T-helper 9 cell (primary cell): Measurements from ENCODE around the gene MAX.
"Not testable (repeated sequence)": the region's sequence is repeated elsewhere in the genome, so short reads cannot be mapped to it uniquely, and the experiment has no call there.

ENCODE experiments used
- DNase-seq: peaks from one replicate; pipeline ENCODE4 v3.0.0-alpha.2; 2020

The MAX gene

DNA sequence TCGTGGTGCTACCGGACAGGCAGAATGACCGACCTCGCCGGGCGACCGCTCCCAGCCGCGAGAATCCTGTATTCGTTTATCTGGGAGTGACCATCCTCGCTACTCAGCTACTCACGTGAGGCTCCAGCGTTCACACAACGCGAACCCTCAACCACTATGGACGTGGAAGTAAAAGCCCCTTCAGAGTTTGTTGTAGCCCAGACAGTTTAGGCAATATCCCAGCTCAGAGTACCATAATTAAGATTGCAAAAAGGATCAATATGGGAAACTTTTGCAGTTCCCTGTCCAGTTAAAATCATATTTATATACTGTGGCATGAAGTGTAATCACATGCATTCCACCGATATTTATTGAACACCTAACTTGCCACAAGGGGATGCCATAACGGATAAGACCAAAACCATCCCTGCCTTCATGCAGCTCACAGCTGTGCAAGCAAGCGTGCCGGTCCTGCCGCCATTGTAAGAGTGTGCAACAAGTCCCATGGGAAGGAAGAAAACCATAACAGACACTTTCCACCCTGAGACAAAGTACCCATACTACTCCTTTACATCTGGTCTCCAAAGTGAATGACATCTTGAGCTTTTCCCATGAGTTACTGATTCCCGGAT, 938 bp upstream of the MAX start:
- no peak for DNase-seq

GRCh38 chr14:65101631-65102440, 481 bp downstream of the MAX start:
- peak; percentile 46 for DNase-seq

DNA sequence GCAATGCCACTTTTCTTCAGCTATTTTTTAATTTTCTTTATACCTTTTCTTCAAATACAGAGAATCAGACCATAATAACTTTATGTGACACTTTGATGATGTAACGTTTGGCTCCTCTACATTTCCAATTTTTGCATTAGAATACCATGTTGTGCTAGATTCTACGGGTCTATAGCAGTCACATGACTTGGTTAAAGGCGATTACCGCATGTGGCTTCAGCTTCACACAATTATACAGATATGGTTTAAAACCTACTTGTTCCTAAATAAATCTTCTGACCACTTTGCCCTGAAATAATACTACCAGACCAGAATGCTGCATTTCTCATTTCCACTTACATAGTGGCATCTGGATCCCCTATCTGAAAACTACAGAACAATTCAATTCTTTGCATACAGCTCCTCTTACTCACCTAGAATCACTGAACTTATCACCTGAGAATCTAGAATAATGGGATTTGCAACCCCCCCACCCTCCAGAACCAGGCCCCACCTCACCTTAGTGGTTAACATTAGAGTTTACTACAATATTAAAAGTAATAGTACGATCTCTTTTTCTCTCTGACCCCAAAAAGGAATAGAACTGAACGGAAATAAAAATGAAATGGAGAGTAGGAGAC, 1.3 kb downstream of the MAX start:
- no peak for DNase-seq

DNA sequence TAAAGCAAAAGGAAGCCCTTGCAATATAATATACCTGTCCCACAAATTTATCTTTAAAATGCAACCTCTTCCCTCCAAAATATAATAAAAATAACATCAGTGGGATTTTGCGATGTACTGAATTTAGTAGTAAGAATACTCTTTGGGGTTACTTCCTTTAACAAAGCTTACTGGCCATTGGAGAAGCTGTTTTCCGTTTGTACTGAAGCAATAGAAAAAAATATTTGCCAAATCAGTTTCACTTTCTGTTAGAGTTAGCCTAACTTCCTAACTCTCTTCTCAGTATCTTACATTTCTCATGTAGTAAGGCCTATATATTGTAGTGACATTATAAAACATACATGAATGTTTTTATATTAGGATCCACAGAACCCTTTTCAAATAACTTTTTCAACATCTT, 3.7 kb downstream of the MAX start:
- DNase-seq, result no peak

- DNase-seq, result no peak
Measured at GRCh38 chr14:65096323-65097089, 5.8 kb downstream of the MAX start.

GRCh38 chr14:65095633-65096205, 6.6 kb downstream of the MAX start:
- DNase-seq, result no peak

DNA sequence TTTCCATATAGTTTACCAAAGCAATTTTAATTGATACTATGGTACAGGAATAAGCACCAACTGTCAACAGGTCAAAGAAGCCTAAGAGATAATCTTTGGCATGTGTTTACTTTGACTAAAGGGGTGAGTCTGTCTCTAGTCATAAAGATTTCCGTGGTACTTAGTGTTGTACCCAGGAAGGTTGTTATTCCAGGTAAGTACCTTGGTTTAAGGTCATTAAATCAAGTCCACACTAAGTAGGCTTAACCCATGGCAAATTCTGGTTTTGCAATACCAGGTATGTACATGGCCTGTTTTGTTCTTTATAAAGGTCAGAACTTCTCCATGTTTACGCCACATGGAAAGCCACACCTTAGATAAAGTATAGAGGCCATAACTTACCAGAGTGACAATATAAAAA, 10.0 kb downstream of the MAX start:
- no peak for DNase-seq

- DNase-seq, result not testable (repeated sequence)
Measured at GRCh38 chr14:65087835-65088234, 14.5 kb downstream of the MAX start.

GRCh38 chr14:65086686-65087085, 15.6 kb downstream of the MAX start:
- DNase-seq, result not testable (repeated sequence)

GRCh38 chr14:65084554-65085505, 17.5 kb downstream of the MAX start:
- no peak for DNase-seq

DNA sequence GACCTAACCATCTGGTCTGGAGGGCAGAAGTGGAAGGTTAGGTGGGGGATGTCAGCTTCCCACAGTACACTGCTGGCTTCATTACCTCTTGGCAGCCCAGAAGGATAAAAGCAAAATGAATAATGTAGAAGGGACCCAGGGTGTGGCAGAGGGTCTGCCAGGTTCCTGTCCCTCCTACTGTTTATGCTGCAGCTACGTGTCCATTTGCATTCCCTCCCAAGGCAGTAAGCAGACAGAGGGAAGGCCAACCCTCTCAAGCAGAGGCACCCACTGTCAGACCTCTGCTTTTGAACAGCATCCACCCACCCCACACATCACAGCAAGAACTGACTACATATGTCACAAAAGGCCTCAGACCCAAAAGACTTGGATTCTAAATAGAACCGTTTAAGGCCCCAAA, 19.4 kb downstream of the MAX start:
- no peak for DNase-seq

DNA sequence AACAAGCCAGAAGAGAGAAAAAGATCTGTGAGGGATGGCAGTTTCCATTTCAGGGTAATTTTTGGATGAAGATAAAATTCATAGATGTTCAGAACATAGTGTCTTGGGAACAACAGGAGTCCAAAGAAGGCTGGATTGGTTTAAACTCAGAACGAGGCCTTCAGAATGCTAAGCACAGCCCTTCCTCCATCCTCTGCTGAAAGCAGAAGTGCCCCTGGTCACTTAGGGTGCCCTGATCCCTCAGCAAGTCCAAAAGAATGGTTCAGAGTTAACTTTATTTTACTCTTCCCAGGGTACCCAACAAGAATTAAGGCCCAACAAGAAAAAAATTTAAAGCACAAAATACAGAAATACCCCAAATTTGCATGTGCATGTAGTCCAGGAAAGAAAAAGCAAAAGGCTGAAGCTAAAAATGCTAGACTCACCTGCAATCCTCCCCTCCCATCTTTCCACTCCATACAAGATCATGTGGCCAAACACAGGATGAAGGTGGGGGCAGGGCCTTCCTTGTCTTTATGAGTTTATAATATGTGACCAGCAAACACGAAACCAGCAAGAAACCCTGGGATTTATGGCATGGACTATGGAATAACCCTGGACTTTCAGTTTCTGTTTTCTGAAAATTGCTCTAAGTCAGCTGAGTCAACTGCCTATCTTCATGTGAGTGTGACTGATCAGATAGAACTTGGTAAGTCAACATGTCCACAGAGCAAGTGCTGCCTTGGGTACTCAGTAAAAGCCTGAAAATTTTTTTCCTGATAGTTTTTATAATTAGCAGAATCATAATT, 21.2 kb downstream of the MAX start:
- no peak for DNase-seq

DNA sequence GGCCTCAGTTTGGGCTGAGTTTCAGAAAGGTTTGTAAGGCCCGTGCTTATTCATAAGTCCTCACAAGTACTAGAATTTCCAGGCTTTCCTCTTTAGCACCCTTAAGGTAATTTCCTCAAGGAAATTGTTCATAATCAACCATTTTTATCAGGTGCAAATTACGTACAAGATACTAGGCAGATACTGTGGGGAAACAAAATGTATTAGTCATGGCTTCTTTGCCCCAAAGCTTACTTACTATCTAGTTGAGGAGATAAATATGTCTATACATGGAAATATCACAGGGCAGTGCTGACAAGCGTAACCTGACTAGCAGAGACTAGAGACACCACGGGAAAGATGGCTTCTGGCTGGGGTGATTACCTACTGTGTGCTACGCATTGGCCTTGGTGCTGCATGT, 22.5 kb downstream of the MAX start:
- DNase-seq, result no peak

- no peak for DNase-seq
Measured at GRCh38 chr14:65079201-65079600, 23.1 kb downstream of the MAX start.

DNA sequence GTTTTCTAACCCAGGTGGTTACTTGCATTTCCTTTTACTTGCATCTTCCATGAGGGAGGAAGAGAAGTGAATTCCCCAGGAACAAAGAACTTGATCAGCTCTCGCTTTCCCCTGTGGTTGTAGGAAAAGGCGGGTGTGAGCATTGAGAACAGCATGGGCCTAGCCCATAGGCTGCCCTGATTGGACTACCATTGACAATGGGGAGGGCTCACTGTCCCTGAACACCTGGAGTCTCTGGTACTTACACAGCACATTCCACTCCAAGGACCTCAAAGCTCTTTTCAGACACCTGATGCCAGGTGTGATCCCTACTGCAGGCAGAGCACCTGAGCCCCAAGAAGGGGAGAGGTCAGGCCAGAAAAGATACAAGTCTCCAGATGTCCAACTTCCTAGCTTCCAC, 25.0 kb downstream of the MAX start:
- no peak for DNase-seq

DNA sequence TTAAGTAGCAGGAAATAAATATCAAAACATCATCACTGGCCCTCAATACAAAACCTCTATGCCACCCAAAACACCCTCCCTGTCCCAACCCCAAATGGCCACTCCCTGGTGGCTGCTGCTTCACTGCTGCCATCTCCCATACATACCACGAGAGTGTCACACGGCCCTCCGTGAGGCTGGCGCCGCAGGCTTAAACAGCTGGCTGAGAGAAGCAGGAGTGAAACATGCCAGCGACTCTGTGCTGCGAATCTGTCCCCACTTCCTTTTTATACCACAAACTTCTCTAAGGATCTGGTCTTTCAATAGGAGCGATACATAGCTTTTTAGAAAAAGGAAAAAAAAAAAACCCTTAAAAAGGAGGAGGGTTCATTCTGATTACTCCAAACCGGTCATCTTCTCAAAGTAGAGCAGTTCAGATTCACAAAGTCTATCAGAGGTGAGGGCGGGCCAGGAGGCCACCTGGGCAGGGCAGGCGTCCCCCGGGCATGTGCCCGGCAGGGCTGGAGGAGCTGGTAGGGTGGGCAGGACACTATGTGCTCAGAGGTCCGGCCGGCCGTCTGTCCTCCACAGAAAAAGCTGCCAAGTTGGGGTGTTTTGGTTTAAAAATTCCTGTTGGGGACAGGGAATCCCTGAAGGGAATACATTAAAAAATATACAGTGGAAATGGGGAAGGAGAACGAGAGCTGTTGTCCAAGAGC, 26.5 kb downstream of the MAX start:
- no peak for DNase-seq

DNA sequence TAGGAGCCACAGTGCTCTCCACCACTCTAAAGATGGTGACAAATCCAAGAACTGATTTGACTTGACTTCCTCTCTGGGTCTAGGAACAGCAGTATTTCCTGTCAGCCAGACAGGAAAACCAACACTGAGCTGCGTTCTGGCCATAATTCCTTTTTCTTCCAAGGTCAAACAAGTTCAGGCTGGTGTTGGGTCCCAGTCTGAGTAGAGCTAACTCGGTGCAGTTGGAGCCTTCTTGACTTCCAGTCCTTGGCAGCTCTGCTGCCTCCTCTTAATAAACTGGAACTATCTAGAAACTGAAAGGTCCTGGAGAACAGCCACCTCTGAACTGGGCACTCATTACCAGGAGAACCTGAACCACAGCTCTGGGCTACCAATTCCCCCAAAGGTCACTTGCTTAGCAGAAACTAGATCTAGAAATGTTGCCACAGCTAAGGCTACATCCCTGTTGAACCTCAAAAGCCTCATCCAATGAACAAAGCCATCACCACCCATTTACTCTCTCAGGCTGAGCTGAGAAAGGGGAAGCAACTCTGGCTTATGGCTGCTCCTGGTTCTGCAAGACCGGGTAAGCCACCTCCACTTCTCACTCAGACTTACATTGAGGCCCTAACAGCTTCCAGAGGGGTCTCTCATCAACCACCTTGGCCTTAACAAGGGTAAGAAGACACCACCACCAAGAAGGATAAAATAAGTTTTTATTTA, 27.7 kb downstream of the MAX start:
- DNase-seq, result no peak

- no peak for DNase-seq
Measured at GRCh38 chr14:65073605-65074201, 28.6 kb downstream of the MAX start.

GRCh38 chr14:65072937-65073336, 29.4 kb downstream of the MAX start:
- DNase-seq, result no peak
